KMS-11 (cell line): Measurements from ENCODE around the gene UBA52.
"Not testable (repeated sequence)": the region's sequence is repeated elsewhere in the genome, so short reads cannot be mapped to it uniquely, and the experiment has no call there.

Experiments
- H2AFZ ChIP-seq: fragments of 200-600 bp; sonication (generic); 2 replicates; pipeline ENCODE4 v1.6.1; 2016; ENCODE audit warnings: antibody characterized with exemption, mixed run types, low read depth
- H3K27ac ChIP-seq: fragments of 200-600 bp; sonication (generic); 2 replicates; pipeline ENCODE4 v1.6.1; 2016; ENCODE audit warnings: mild to moderate bottlenecking, mixed run types
- H3K27me3 ChIP-seq: fragments of 200-600 bp; sonication (generic); 2 replicates; pipeline ENCODE4 v1.6.1; 2017; ENCODE audit warnings: mild to moderate bottlenecking, low read depth, mixed run types, moderate library complexity; ENCODE audit not compliant: insufficient read depth
- H3K36me3 ChIP-seq: fragments of 200-600 bp; sonication (generic); 2 replicates; pipeline ENCODE4 v1.6.1; 2017; ENCODE audit warnings: mild to moderate bottlenecking, mixed run types; ENCODE audit not compliant: insufficient read depth
- H3K4me1 ChIP-seq: fragments of 200-600 bp; sonication (generic); 2 replicates; pipeline ENCODE4 v1.6.1; 2016; ENCODE audit warnings: mild to moderate bottlenecking, low read depth, mixed run types; ENCODE audit not compliant: poor library complexity, severe bottlenecking
- H3K4me2 ChIP-seq: fragments of 200-600 bp; sonication (generic); 2 replicates; pipeline ENCODE4 v1.7.0; 2016; ENCODE audit warnings: mild to moderate bottlenecking, mixed run types
- H3K4me3 ChIP-seq: fragments of 200-600 bp; sonication (generic); IDR thresholded peaks from 2 replicates; pipeline ENCODE4 v1.6.1; 2017; ENCODE audit warnings: low read depth, low read length, mixed read lengths; ENCODE audit not compliant: insufficient read depth
- H3K79me2 ChIP-seq: fragments of 200-600 bp; sonication (generic); 2 replicates; pipeline ENCODE4 v1.6.1; 2016; ENCODE audit warnings: low read depth, mixed run types; ENCODE audit not compliant: insufficient read depth
- H3K9ac ChIP-seq: fragments of 200-600 bp; sonication (generic); 2 replicates; pipeline ENCODE4 v1.6.1; 2016; ENCODE audit warnings: mild to moderate bottlenecking, mixed run types
- H4K20me1 ChIP-seq: fragments of 200-600 bp; sonication (generic); 2 replicates; pipeline ENCODE4 v1.6.1; 2016; ENCODE audit warnings: mild to moderate bottlenecking, mixed run types; ENCODE audit not compliant: insufficient read depth
- CTCF ChIP-seq: fragments of 200-600 bp; sonication (generic); conservative IDR thresholded peaks from 2 replicates; pipeline ENCODE4 v1.6.1; 2017; ENCODE audit warnings: low read depth, mild to moderate bottlenecking, antibody characterized with exemption, low read length, moderate library complexity, mixed read lengths

UBA52 gene

DNA sequence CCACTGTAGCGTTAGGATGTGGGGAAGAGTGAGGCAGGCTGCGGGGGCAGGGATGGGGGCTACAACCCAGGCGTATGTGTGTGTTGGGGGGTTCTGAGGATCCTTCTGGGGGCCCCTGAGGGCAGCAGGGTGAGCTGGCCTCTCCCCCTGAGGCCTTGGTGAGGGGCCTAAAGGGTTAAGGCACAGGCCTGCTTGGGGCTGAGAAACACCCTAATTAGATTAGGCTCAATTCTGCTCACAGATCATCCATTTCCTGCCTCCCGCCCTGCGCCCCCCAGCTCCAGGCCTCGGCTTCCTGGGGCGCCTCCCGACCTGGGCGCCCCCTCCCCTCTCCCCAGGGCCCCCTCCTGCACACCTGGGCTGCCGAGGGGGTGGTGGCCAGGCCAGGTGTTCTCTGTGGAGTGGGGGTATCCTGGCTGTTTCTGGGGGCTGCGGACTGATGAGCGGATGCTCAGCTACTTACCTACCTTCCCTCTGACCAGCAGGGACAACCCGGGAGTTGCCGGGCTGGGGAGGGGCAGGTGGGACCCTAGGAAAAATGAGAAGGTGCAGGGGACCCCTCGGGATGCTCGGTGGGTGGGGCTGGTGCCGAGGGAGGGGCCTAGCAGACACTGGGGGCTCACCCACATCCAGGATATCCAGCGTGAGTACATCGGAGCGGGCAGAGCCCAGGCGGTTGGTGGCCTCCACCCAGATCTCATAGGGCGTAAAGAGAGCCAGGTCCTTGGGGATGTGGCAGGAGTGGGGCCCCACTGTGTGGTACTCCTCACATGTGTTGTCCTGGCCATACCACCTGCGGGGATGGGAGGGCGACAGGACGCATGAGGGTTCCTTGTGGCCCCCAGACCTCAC is 26.4 kb downstream of the UBA52 start:
- H3K9ac ChIP-seq: no peak overlapping the region
- no peaks in the 10 kb centered on the region for H4K20me1 ChIP-seq
- TF ChIP-seq CTCF: no peak
- H3K4me3 ChIP-seq: no peak overlapping the region
- H3K27ac ChIP-seq: no peak overlapping the region
- peaks cover 6% of the 10 kb centered on the region for H3K4me1 ChIP-seq
- H3K36me3 ChIP-seq: no peaks in the 10 kb centered on the region
- H3K4me2 ChIP-seq: no peak overlapping the region
- H2AFZ ChIP-seq: no peak overlapping the region
- no peaks in the 10 kb centered on the region for H3K79me2 ChIP-seq
- H3K27me3 ChIP-seq: peaks cover 53% of the 10 kb centered on the region

DNA sequence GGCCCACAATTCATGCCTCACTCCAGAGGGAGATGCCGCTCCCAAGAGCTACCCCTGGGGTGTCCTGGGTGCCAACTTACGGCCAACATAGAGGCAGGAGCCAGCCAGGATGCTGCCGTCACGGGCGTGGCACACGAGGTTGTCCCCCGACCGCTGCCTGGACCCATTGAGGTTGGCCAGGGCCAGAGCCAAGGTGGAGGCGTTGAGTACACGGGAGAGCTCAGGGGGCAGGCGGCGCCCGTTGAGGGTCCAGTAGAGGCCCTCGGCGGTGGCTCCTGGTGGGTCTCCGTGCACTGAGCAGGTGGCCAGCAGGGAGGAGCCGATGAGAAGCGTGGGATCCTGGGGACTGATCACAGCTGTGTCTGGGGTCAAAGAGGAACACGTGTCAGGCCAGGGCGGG is 27.8 kb downstream of the UBA52 start:
- Histone ChIP-seq H2AFZ (no peak overlapping the region), H3K4me2 (no peak overlapping the region), H3K9ac (no peak overlapping the region), H3K27me3 (peaks cover 65% of the 10 kb centered on the region), H3K4me1 (peaks cover 4% of the 10 kb centered on the region), H3K27ac (no peak overlapping the region), H4K20me1 (no peaks in the 10 kb centered on the region), H3K36me3 (no peaks in the 10 kb centered on the region), H3K79me2 (no peaks in the 10 kb centered on the region), H3K4me3 (no peak overlapping the region)
- TF ChIP-seq CTCF: no peak

- H3K4me2 ChIP-seq, H3K9ac ChIP-seq, H4K20me1 ChIP-seq, H3K4me1 ChIP-seq, H3K36me3 ChIP-seq, H3K27ac ChIP-seq, H3K4me3 ChIP-seq, H3K79me2 ChIP-seq, H2AFZ ChIP-seq: not testable (repeated sequence)
- peaks cover 74% of the 10 kb centered on the region for H3K27me3 ChIP-seq
Observed at GRCh38 chr19:18600692-18601397, 29.2 kb downstream of the UBA52 start.

- Histone ChIP-seq H3K4me3 (no peak overlapping the region), H3K27ac (no peak overlapping the region), H3K4me1 (no peaks in the 10 kb centered on the region), H3K36me3 (no peaks in the 10 kb centered on the region), H3K9ac (no peak overlapping the region), H2AFZ (no peak overlapping the region), H3K27me3 (peaks cover 77% of the 10 kb centered on the region), H3K79me2 (no peaks in the 10 kb centered on the region), H4K20me1 (no peaks in the 10 kb centered on the region), H3K4me2 (no peak overlapping the region)
- no peak for TF ChIP-seq CTCF
Observed at GRCh38 chr19:18601875-18602274, 30.2 kb downstream of the UBA52 start.
